ENCODE data around the gene EPAS1.

- TF ChIP-seq CTCF (IDR thresholded peaks at IDR 0.05) = no peak
- no peak for TF ChIP-seq POLR2A (IDR thresholded peaks at IDR 0.05)
Observed at GRCh38 chr2:46416739-46417403, 119.7 kb downstream of the EPAS1 start.
